ENCODE measurements around the gene POU2F3. TPM values are rescaled to one million over a fixed set of nuclear protein-coding genes. Genes with fewer than 3 reads are reported as not detected.
A peak's percentile ranks its signal among the peaks of the same experiment; 100 is the strongest.
"Not testable (repeated sequence)": the region's sequence is repeated elsewhere in the genome, so short reads cannot be mapped to it uniquely, and the experiment has no call there.

Gene POU2F3
- total RNA-seq, 1 experiment from 2014 or later = 0.62 TPM

DNA sequence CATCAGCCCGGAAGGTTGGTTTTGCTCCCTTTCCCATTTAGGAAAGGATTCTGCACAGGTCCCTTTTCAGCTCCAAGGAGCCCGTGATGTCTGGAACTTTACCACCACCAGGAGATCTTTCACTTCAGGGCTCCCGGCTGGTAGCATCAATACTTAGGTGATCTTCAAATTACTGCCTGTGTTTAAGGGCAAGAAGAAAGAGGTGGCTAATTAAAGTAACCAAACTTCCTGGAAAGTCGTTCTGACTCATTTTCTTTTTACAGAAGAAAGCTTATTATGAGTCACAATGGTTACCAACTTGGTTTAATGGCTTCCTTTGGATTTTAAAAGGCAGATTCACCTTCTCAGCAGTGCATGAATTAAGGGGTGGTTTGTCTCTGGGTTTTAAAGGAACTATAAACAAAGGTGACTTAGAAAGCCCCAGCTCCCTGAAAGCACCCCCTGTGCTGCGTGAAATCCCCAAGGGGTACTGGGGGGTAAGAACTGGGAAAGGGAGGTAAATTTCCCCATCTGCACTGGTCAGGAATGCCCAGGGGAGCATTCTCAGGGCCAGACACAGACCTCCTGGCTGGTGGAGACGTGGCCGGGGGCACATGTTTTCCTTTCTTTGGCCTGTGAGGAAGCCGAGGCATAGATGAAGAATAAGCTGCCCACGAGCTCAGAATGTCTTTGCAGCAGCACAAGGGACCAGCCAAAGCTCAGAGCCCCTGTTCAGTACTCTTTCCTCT is 8.8 kb downstream of the POU2F3 start:
- H3K4me1 ChIP-seq (ENCODE audit: insufficient read depth, low read length) = peaks cover 16% of the 10 kb centered on the region
- peak; percentile 86 for DNase-seq
- CTCF ChIA-PET = interaction anchor here (1.2 kb wide), 1 partner anchor 51 kb away, joined by 8 read pairs; no protein-coding TSS in a partner anchor
- no peak overlapping the region for H2AFZ ChIP-seq (ENCODE audit: low read length)
- H3K27me3 ChIP-seq (ENCODE audit: low read length) = peaks cover 35% of the 10 kb centered on the region
- H3K27ac ChIP-seq (ENCODE audit: low read length) = no peak overlapping the region
- no peak overlapping the region for H3K9ac ChIP-seq (ENCODE audit: low read length)
- H3K9me2 ChIP-seq (replicated peaks; ENCODE audit: low read length) = no peaks in the 10 kb centered on the region
- no peaks in the 10 kb centered on the region for H3K36me3 ChIP-seq (ENCODE audit: low read depth, low read length)
- POLR2A ChIA-PET (ENCODE audit: unreplicated experiment) = interaction anchor here (0.6 kb wide), 1 partner anchor 43 kb away, joined by 4 read pairs; no protein-coding TSS in a partner anchor
- H4K20me1 ChIP-seq (ENCODE audit: low read length) = no peaks in the 10 kb centered on the region
- peak overlapping the region; percentile 67 for H3K4me2 ChIP-seq (ENCODE audit: low read length)
- H3F3A ChIP-seq (ENCODE audit: low read length, unreplicated experiment) = no peaks in the 10 kb centered on the region
- peak; percentile 90 for ATAC-seq
- BruUV-seq (replicated peaks) = no TSS peak
- H3K79me2 ChIP-seq (ENCODE audit: low read length) = no peaks in the 10 kb centered on the region
- intact Hi-C loops (cut with micrococcal nuclease) = no loop called here
- no peak for TF ChIP-seq EZH2phosphoT487 (IDR thresholded peaks at IDR 0.05; ENCODE audit: borderline replicate concordance, low read length)
- no peak for TF ChIP-seq EZH2 (IDR thresholded peaks at IDR 0.05; ENCODE audit: low read length, unreplicated experiment)
- TF ChIP-seq, protein P1, sequence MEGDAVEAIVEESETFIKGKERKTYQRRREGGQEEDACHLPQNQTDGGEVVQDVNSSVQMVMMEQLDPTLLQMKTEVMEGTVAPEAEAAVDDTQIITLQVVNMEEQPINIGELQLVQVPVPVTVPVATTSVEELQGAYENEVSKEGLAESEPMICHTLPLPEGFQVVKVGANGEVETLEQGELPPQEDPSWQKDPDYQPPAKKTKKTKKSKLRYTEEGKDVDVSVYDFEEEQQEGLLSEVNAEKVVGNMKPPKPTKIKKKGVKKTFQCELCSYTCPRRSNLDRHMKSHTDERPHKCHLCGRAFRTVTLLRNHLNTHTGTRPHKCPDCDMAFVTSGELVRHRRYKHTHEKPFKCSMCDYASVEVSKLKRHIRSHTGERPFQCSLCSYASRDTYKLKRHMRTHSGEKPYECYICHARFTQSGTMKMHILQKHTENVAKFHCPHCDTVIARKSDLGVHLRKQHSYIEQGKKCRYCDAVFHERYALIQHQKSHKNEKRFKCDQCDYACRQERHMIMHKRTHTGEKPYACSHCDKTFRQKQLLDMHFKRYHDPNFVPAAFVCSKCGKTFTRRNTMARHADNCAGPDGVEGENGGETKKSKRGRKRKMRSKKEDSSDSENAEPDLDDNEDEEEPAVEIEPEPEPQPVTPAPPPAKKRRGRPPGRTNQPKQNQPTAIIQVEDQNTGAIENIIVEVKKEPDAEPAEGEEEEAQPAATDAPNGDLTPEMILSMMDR (conservative IDR thresholded peaks at IDR 0.05; ENCODE audit: low read depth, low read length) = no peak
- H3K9me3 ChIP-seq (ENCODE audit: low read length) = no peaks in the 10 kb centered on the region
- no peak overlapping the region for H3K4me3 ChIP-seq (ENCODE audit: low read length)

DNA sequence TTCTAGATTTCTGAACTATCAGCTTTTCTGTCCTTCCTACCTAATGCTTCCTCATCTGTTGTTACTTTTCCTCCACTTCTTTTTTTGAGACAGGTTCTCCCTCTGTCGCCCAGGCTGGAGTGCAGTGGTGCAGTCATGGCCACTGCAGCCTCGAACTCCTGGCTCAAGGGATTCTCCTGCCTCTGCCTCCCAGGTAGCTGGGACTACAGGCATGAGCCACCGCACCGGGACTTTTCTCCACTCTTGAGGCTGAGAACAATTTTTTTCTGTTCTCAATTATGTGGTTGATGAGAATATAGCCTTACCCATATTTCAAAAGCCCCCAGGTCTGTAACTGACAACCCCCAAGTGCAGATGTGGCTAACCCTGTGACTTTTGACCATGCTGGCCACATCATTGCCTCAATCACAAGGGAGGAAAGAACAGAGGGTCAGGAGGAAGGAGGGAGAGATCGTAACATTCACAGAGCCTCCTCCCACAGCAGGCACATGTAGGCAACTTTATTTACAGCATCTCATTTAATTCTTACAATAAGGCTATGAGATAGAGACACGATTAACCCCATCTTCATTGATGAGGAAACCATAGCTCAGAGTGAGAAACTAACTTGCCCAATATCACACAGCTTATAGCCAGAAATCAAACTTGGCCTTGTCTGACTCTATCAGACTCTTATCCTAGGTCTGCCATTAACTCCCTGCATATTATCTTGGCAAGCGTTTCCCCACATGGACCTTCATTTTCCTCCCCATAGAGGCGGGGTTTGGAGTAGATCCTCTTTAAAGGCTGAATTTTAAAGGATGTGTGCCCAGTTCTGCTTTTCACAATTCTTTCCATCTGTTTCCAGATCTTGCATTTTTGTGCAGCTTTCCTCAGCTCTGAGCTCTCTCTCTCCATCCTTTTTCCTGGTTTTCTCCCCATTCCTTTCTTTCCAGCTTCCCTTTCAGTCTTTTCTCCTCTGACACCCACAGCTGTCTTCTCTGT is 9.6 kb downstream of the POU2F3 start:
- peak overlapping the region; percentile 67 for H3K4me2 ChIP-seq (ENCODE audit: low read length)
- no peak overlapping the region for H3K9ac ChIP-seq (ENCODE audit: low read length)
- POLR2A ChIA-PET (ENCODE audit: unreplicated experiment) = interaction anchor here (0.6 kb wide), 1 partner anchor 42 kb away, joined by 4 read pairs; no protein-coding TSS in a partner anchor
- no peaks in the 10 kb centered on the region for H3K79me2 ChIP-seq (ENCODE audit: low read length)
- no peaks in the 10 kb centered on the region for H3F3A ChIP-seq (ENCODE audit: low read length, unreplicated experiment)
- peaks cover 16% of the 10 kb centered on the region for H3K4me1 ChIP-seq (ENCODE audit: insufficient read depth, low read length)
- H3K9me3 ChIP-seq (ENCODE audit: low read length) = no peaks in the 10 kb centered on the region
- no peak overlapping the region for H3K27ac ChIP-seq (ENCODE audit: low read length)
- BruUV-seq (replicated peaks) = no TSS peak
- H3K36me3 ChIP-seq (ENCODE audit: low read depth, low read length) = no peaks in the 10 kb centered on the region
- H2AFZ ChIP-seq (ENCODE audit: low read length) = no peak overlapping the region
- intact Hi-C loops (cut with micrococcal nuclease) = no loop called here
- H3K27me3 ChIP-seq (ENCODE audit: low read length) = peaks cover 33% of the 10 kb centered on the region
- no peak for DNase-seq
- TF ChIP-seq EZH2phosphoT487 (IDR thresholded peaks at IDR 0.05; ENCODE audit: borderline replicate concordance, low read length) (no peak), EZH2 (IDR thresholded peaks at IDR 0.05; ENCODE audit: low read length, unreplicated experiment) (no peak)
- TF ChIP-seq, protein P1 (conservative IDR thresholded peaks at IDR 0.05; ENCODE audit: low read depth, low read length) = no peak
- CTCF ChIA-PET = interaction anchor here (0.6 to 1.2 kb wide), 2 partner anchors 51 to 54 kb away, joined by 3 to 8 read pairs; no protein-coding TSS in a partner anchor
- H4K20me1 ChIP-seq (ENCODE audit: low read length) = no peaks in the 10 kb centered on the region
- no peak overlapping the region for H3K4me3 ChIP-seq (ENCODE audit: low read length)
- H3K9me2 ChIP-seq (replicated peaks; ENCODE audit: low read length) = no peaks in the 10 kb centered on the region
- ATAC-seq = no peak

GRCh38 chr11:120253377-120253776 is 13.4 kb downstream of the POU2F3 start:
- H3F3A ChIP-seq (ENCODE audit: low read length, unreplicated experiment); ATAC-seq; H3K9me2 ChIP-seq (replicated peaks; ENCODE audit: low read length); BruUV-seq (replicated peaks); intact Hi-C loops (cut with micrococcal nuclease); CTCF ChIA-PET; H3K36me3 ChIP-seq (ENCODE audit: low read depth, low read length); H3K9ac ChIP-seq (ENCODE audit: low read length); H3K4me2 ChIP-seq (ENCODE audit: low read length); H3K27ac ChIP-seq (ENCODE audit: low read length); DNase-seq; H4K20me1 ChIP-seq (ENCODE audit: low read length); H2AFZ ChIP-seq (ENCODE audit: low read length); POLR2A ChIA-PET (ENCODE audit: unreplicated experiment); H3K9me3 ChIP-seq (ENCODE audit: low read length); H3K79me2 ChIP-seq (ENCODE audit: low read length); H3K4me3 ChIP-seq (ENCODE audit: low read length): not testable (repeated sequence)
- H3K27me3 ChIP-seq (ENCODE audit: low read length) = peaks cover 53% of the 10 kb centered on the region
- H3K4me1 ChIP-seq (ENCODE audit: insufficient read depth, low read length) = peaks cover 12% of the 10 kb centered on the region
